Neural progenitor cell (in vitro differentiated cells): ENCODE data around the gene REXO5. TPM values are rescaled to one million over a fixed set of nuclear protein-coding genes. Genes with fewer than 3 reads are reported as not detected.

Experiments
- DNase-seq: peaks from one replicate; pipeline ENCODE4 v3.0.0-alpha.2; 2016; ENCODE audit warnings: low spot score
- H2AFZ ChIP-seq: fragments of 200-600 bp; sonication (generic); replicated peaks from 2 replicates; pipeline ENCODE4 v1.6.1; 2016; ENCODE audit warnings: antibody characterized with exemption
- H3F3A ChIP-seq: fragments of 200-600 bp; sonication (generic); 2 replicates; pipeline ENCODE4 v1.6.1; 2016; ENCODE audit warnings: antibody characterized with exemption, low read depth
- H3K27ac ChIP-seq: fragments of 200-600 bp; sonication (generic); 2 replicates; pipeline ENCODE4 v1.5.1; 2016; ENCODE audit warnings: mild to moderate bottlenecking
- H3K27me3 ChIP-seq: fragments of 200-600 bp; sonication (generic); 2 replicates; pipeline ENCODE4 v1.6.1; 2016; ENCODE audit warnings: mild to moderate bottlenecking, moderate library complexity
- H3K36me3 ChIP-seq: fragments of 200-600 bp; sonication (generic); 2 replicates; pipeline ENCODE4 v1.5.1; 2016
- H3K4me1 ChIP-seq: fragments of 200-600 bp; sonication (generic); 2 replicates; pipeline ENCODE4 v1.6.1; 2016; ENCODE audit warnings: mixed run types
- H3K4me2 ChIP-seq: fragments of 200-600 bp; sonication (generic); 2 replicates; pipeline ENCODE4 v1.6.1; 2016
- H3K4me3 ChIP-seq: fragments of 200-600 bp; sonication (generic); 2 replicates; pipeline ENCODE4 v1.5.1; 2016
- H3K79me2 ChIP-seq: fragments of 200-600 bp; sonication (generic); 2 replicates; pipeline ENCODE4 v1.6.1; 2016; ENCODE audit warnings: low read depth
- H3K9ac ChIP-seq: fragments of 200-600 bp; sonication (generic); 2 replicates; pipeline ENCODE4 v1.6.1; 2016
- H3K9me3 ChIP-seq: fragments of 200-600 bp; sonication (generic); 2 replicates; pipeline ENCODE4 v1.5.1; 2016; ENCODE audit warnings: low read depth
- H4K20me1 ChIP-seq: fragments of 200-600 bp; sonication (generic); 2 replicates; pipeline ENCODE4 v1.6.1; 2016; ENCODE audit warnings: low read depth
- H3K27ac Mint-ChIP-seq: 3 replicates; pipeline ENCODE4 v1.8.0; 2021; ENCODE audit warnings: mixed read lengths
- H3K27me3 Mint-ChIP-seq: 2 replicates; pipeline ENCODE4 v1.8.0; 2022; ENCODE audit warnings: low read depth, mild to moderate bottlenecking, inconsistent platforms, moderate library complexity, mixed read lengths; ENCODE audit not compliant: insufficient read depth
- H3K36me3 Mint-ChIP-seq: 3 replicates; pipeline ENCODE4 v1.8.0; 2021; ENCODE audit warnings: mixed read lengths
- H3K4me1 Mint-ChIP-seq: 3 replicates; pipeline ENCODE4 v1.8.0; 2021; ENCODE audit warnings: mixed read lengths
- H3K4me3 Mint-ChIP-seq: 3 replicates; pipeline ENCODE4 v1.8.0; 2021; ENCODE audit warnings: mild to moderate bottlenecking, moderate library complexity, mixed read lengths
- H3K9me3 Mint-ChIP-seq: 3 replicates; pipeline ENCODE4 v1.8.0; 2020; ENCODE audit warnings: mixed read lengths
- EZH2 ChIP-seq: fragments of 200-600 bp; sonication (generic); IDR thresholded peaks from 2 replicates; pipeline ENCODE4 v1.6.1; 2017; ENCODE audit warnings: antibody characterized with exemption, mild to moderate bottlenecking, moderate library complexity
- EZH2phosphoT487 ChIP-seq: fragments of 200-600 bp; sonication (generic); IDR thresholded peaks from 2 replicates; pipeline ENCODE4 v1.6.1; 2017; ENCODE audit warnings: antibody characterized with exemption
- total RNA-seq: library from RNA; depleted of rRNA; stranded (reverse); fragments of >200 nt; gene quantifications from 2 replicates; pipeline ENCODE4 v1.2.3, GENCODE V29; 2015; ENCODE audit warnings: low replicate concordance
- TF ChIP-seq, protein P1 (sequence below): fragments of 200-600 bp; sonication (generic); IDR thresholded peaks from 2 replicates; pipeline ENCODE4 v1.5.1; 2017; ENCODE audit warnings: antibody characterized with exemption, mild to moderate bottlenecking

REXO5 gene
- total RNA-seq, 1 donor from 2014 or later, result 13.1 TPM

DNA sequence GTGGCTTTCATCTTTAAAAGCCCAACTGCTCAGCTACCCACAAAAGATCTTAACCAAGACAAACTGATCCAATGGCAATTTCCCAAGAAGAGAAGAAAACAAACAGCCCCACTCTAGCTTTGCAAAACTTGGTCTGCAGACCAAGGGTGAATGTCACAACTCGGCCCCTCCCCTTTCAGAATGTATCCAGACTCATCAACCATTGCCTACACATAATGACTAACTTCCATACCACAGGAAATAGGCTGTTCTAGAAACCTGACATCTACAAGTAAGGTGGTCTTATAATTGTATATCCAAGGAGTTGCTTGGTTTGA, 77.9 kb downstream of the REXO5 start:
- no peak overlapping the region for H3K27ac ChIP-seq
- no peak overlapping the region for H3K4me3 ChIP-seq
- no peak overlapping the region for H3K9ac ChIP-seq
- peaks cover 9% of the 10 kb centered on the region for H3K4me1 ChIP-seq
- TF ChIP-seq, protein P1, sequence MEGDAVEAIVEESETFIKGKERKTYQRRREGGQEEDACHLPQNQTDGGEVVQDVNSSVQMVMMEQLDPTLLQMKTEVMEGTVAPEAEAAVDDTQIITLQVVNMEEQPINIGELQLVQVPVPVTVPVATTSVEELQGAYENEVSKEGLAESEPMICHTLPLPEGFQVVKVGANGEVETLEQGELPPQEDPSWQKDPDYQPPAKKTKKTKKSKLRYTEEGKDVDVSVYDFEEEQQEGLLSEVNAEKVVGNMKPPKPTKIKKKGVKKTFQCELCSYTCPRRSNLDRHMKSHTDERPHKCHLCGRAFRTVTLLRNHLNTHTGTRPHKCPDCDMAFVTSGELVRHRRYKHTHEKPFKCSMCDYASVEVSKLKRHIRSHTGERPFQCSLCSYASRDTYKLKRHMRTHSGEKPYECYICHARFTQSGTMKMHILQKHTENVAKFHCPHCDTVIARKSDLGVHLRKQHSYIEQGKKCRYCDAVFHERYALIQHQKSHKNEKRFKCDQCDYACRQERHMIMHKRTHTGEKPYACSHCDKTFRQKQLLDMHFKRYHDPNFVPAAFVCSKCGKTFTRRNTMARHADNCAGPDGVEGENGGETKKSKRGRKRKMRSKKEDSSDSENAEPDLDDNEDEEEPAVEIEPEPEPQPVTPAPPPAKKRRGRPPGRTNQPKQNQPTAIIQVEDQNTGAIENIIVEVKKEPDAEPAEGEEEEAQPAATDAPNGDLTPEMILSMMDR, result no peak
- TF ChIP-seq EZH2, result no peak
- no peak for TF ChIP-seq EZH2phosphoT487
- no peak for DNase-seq
- H4K20me1 ChIP-seq, result peaks cover 7% of the 10 kb centered on the region
- H3K27me3 ChIP-seq, result no peaks in the 10 kb centered on the region
- no peaks in the 10 kb centered on the region for H3F3A ChIP-seq
- H3K4me2 ChIP-seq, result no peak overlapping the region
- peaks cover 6% of the 10 kb centered on the region for H3K4me1 Mint-ChIP-seq
- H3K36me3 ChIP-seq, result no peaks in the 10 kb centered on the region
- no peaks in the 10 kb centered on the region for H3K9me3 Mint-ChIP-seq
- no peak overlapping the region for H3K4me3 Mint-ChIP-seq
- no peak overlapping the region for H2AFZ ChIP-seq
- no peak overlapping the region for H3K27ac Mint-ChIP-seq
- peaks cover 84% of the 10 kb centered on the region for H3K79me2 ChIP-seq
- H3K27me3 Mint-ChIP-seq, result no peaks in the 10 kb centered on the region
- H3K36me3 Mint-ChIP-seq, result peaks cover 8% of the 10 kb centered on the region
- no peaks in the 10 kb centered on the region for H3K9me3 ChIP-seq

DNA sequence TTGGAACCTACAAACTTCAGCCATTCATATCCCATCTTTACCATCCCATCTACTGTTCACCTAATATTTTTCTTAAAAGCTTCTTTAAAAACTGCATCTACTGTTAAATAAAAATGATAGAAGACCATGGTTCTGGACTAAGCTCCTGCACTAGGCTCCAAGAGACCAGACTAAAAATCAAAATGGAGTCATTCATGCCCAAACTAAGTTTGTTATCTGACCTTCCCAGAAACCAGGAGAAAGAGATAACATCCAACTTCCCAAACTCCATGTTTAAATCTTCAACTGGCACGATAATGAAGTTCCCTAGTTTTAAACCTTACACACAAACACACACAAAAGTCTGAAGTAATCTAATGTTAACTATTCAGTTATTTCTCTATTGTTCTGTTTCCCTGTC, 80.0 kb downstream of the REXO5 start:
- no peaks in the 10 kb centered on the region for H3K27me3 ChIP-seq
- TF ChIP-seq, protein P1, result no peak
- no peak for TF ChIP-seq EZH2
- TF ChIP-seq EZH2phosphoT487, result no peak
- H3K4me3 Mint-ChIP-seq, result no peak overlapping the region
- DNase-seq, result no peak
- H3K27me3 Mint-ChIP-seq, result no peaks in the 10 kb centered on the region
- no peak overlapping the region for H3K4me3 ChIP-seq
- peaks cover 2% of the 10 kb centered on the region for H3K4me1 Mint-ChIP-seq
- no peak overlapping the region for H2AFZ ChIP-seq
- H3K27ac Mint-ChIP-seq, result no peak overlapping the region
- H3K27ac ChIP-seq, result no peak overlapping the region
- H3K4me1 ChIP-seq, result peaks cover 9% of the 10 kb centered on the region
- peaks cover 12% of the 10 kb centered on the region for H4K20me1 ChIP-seq
- peaks cover 86% of the 10 kb centered on the region for H3K79me2 ChIP-seq
- no peak overlapping the region for H3K9ac ChIP-seq
- H3F3A ChIP-seq, result no peaks in the 10 kb centered on the region
- no peaks in the 10 kb centered on the region for H3K9me3 ChIP-seq
- no peaks in the 10 kb centered on the region for H3K36me3 ChIP-seq
- H3K9me3 Mint-ChIP-seq, result no peaks in the 10 kb centered on the region
- no peak overlapping the region for H3K4me2 ChIP-seq
- H3K36me3 Mint-ChIP-seq, result peaks cover 10% of the 10 kb centered on the region

DNA sequence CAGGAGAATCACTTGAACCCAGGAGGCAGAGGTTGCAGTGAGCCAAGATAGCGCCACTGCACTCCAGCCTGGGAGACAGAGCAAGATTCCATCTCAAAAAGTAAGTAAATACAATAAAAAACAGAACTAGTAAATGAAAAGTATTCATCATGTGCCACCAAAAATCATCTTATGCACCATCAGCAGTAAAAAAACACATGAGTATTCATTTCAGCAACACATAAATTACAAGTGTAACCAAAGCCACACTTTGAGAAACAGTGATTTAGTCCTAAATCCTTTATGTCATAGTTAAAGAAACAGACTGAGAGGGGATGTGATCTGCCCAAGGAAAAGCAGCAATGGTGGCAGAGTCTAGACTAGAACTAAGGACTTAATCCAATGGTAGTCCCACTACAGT, 80.9 kb downstream of the REXO5 start:
- H3K9me3 Mint-ChIP-seq, result no peaks in the 10 kb centered on the region
- H3K36me3 Mint-ChIP-seq, result peaks cover 15% of the 10 kb centered on the region
- H3K36me3 ChIP-seq, result no peaks in the 10 kb centered on the region
- H3K9me3 ChIP-seq, result no peaks in the 10 kb centered on the region
- H3F3A ChIP-seq, result no peaks in the 10 kb centered on the region
- H3K9ac ChIP-seq, result no peak overlapping the region
- H3K4me1 Mint-ChIP-seq, result peaks cover 2% of the 10 kb centered on the region
- H3K27me3 Mint-ChIP-seq, result no peaks in the 10 kb centered on the region
- H3K4me2 ChIP-seq, result no peak overlapping the region
- no peak for DNase-seq
- peaks cover 90% of the 10 kb centered on the region for H3K79me2 ChIP-seq
- H3K27ac ChIP-seq, result no peak overlapping the region
- H3K4me3 ChIP-seq, result no peak overlapping the region
- no peak overlapping the region for H3K27ac Mint-ChIP-seq
- TF ChIP-seq EZH2 (no peak), EZH2phosphoT487 (no peak)
- TF ChIP-seq, protein P1, result no peak
- H4K20me1 ChIP-seq, result peaks cover 18% of the 10 kb centered on the region
- H3K4me1 ChIP-seq, result peaks cover 9% of the 10 kb centered on the region
- no peak overlapping the region for H3K4me3 Mint-ChIP-seq
- no peaks in the 10 kb centered on the region for H3K27me3 ChIP-seq
- no peak overlapping the region for H2AFZ ChIP-seq
